NB4 (cell line): ENCODE measurements around the gene MELK.

Experiments
- DNase-seq: peaks from one replicate; pipeline ENCODE4 v3.0.0; 2010; ENCODE audit warnings: low read depth
- H3K4me3 ChIP-seq: one replicate; pipeline ENCODE4 v1.5.1; 2011; ENCODE audit warnings: mild to moderate bottlenecking, low read depth, low read length, moderate library complexity
- MYC ChIP-seq: IDR thresholded peaks from 2 replicates; pipeline ENCODE4 v1.6.1; 2011; ENCODE audit warnings: low read depth, low read length
- POLR2A ChIP-seq: IDR thresholded peaks from 2 replicates; pipeline ENCODE4 v1.6.1; 2011; ENCODE audit warnings: mild to moderate bottlenecking; ENCODE audit not compliant: insufficient read length; ENCODE audit errors: extremely low read depth
- TF ChIP-seq, protein P1 (sequence below): IDR thresholded peaks from one replicate; pipeline ENCODE4 v1.5.1; 2012; ENCODE audit warnings: low read depth, low read length
- TF ChIP-seq, protein P2 (sequence below): IDR thresholded peaks from 2 replicates; pipeline ENCODE4 v1.6.1; 2011; ENCODE audit warnings: low read depth, low read length

The MELK gene

DNA sequence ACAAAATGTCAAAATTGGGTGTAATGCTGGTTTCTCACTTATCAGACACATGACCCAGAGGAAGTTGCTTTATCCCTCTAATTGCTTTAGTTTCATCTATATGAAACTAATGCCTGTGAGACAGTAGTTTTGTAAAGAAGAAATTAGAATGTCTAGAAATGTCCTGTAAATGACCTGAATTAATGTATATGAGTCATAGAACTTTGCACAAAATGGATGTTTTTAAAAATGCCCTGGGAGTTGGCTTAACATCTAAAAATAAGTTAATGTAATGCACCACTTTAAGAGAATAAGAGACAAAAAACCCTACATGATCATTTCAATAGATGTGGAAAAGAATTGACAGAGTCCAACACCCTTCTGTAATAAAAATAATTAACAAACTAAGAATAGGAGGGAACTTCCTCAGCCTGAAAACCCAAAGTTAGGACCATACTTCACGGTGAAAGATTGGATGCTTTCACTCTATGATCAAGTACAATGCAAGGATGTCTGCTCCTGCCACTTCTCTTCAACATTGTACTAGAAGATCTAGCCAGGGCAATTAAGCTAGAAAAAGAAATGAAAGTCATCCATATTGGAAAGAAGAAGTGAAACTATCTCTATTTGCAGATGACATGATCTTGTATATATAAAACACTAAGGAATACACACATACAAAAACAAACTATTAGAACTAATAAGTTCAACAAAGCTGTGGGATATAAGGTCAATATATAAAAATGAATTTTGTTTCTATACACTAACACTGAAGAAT is 117.9 kb downstream of the MELK start:
- DNase-seq, result no peak
- no peak overlapping the region for H3K4me3 ChIP-seq

DNA sequence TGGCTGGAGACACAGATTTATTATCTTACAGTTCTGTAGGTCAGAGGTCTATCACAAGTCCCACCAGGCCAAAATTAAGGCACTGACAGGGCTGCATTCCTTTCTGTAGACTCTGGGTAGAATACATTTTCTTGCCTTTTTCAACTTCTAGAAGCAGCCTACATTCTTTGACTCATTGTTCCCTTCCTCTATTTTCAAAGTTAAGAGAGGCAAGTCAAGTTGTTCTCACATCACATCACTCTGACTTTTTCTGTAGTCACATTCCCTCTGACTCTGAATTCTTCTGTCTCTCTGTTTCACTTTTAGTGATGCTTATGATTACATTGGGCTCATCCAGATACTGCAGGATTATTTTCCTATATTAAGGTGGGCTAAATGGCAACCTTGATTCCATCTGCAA is 119.0 kb downstream of the MELK start:
- TF ChIP-seq, protein P1, sequence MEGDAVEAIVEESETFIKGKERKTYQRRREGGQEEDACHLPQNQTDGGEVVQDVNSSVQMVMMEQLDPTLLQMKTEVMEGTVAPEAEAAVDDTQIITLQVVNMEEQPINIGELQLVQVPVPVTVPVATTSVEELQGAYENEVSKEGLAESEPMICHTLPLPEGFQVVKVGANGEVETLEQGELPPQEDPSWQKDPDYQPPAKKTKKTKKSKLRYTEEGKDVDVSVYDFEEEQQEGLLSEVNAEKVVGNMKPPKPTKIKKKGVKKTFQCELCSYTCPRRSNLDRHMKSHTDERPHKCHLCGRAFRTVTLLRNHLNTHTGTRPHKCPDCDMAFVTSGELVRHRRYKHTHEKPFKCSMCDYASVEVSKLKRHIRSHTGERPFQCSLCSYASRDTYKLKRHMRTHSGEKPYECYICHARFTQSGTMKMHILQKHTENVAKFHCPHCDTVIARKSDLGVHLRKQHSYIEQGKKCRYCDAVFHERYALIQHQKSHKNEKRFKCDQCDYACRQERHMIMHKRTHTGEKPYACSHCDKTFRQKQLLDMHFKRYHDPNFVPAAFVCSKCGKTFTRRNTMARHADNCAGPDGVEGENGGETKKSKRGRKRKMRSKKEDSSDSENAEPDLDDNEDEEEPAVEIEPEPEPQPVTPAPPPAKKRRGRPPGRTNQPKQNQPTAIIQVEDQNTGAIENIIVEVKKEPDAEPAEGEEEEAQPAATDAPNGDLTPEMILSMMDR, result no peak
- TF ChIP-seq MYC, result no peak
- TF ChIP-seq, protein P2, sequence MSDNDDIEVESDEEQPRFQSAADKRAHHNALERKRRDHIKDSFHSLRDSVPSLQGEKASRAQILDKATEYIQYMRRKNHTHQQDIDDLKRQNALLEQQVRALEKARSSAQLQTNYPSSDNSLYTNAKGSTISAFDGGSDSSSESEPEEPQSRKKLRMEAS, result no peak
- no peak for TF ChIP-seq POLR2A
- DNase-seq, result no peak
- no peak overlapping the region for H3K4me3 ChIP-seq

More for the DNA sequence above, 117.9 kb downstream of the MELK start:
- TF ChIP-seq, protein P2, result no peak
- TF ChIP-seq MYC (no peak), POLR2A (no peak)
- TF ChIP-seq, protein P1, result no peak

DNA sequence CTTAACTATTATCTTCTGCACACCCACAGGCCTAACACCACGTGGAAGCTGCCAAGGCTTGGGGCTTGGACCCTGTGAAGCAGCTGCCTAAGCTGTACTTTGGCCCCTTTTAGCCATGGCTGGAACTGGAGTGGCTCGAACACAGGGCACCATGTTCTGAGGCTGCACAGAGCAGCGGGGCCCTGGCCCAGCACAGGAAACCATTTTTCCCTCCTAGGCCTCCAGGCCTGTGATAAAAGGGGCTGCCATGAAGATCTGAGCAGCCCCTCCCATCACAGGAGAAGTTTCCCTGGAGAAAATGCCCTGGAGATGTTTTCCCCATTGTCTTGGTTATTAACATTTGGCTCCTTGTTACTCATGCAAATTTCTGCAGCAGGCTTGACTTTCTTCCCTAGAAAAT is 126.3 kb downstream of the MELK start:
- TF ChIP-seq POLR2A (no peak), MYC (no peak)
- no peak overlapping the region for H3K4me3 ChIP-seq
- DNase-seq, result no peak

DNA sequence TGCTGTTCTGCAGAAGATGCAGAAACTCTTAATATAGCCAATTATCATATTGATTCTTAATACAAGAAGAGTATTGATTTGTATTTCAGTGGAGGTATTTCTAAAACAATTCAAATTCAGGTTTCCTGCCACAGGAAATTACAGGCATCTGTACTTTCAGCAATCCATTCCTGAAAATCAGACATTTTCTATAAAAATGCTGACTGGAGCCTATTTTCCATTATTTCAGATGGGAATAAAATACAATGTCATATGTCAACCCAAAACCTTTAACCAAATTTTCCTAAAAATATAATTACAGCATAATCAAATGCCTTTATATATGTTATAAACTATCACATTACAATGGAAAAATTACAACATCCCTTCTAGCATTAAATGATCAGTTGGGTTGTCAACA is 131.5 kb downstream of the MELK start:
- H3K4me3 ChIP-seq, result no peak overlapping the region
- TF ChIP-seq, protein P1, result no peak
- no peak for TF ChIP-seq POLR2A
- no peak for TF ChIP-seq MYC
- TF ChIP-seq, protein P2, result no peak
- DNase-seq, result no peak

DNA sequence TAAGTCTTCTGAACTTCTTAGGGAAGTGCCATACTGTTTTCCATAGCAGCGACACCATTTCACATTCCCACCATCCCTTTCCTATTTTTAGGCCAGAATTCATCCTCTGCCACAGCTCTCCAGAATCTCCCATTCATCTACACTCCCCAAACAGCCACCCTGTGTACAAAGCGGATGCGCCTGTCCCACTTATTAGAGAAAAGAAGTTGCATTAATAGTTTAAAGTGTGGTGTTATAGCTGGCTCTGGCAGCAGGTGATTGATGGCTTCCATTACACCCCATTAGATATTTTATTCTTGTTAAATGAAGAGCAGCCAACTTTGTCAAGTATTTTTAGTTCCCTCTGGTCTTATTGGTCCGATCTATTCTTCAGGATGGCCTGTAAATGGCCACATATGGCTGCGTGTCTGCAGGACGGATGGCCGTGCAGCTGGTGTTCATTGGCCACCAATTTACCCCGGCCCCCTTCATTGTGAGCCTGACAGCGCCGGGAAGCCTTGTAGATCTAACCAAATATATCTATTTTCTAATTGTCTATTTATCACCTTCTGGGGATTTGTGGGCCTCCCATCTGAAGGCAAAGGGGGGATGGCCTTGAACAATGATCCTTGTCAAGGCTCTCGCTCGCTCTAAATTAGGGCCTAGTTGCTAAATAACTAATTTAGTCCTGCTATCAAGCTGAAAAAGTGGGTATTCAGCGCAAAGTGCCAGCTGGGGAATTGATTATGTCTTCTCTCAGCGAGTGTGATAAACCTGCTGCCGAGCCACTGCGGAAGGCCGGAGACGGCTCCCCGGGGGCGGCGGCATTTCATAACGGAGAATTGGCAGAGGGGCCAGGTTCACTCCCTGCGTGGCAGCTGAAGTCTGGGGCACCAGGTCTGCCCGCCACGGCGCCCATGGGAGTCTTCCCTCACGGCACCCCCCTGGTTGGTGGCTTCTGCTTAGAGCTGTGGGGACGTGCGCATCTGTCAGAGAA is 141.1 kb downstream of the MELK start:
- TF ChIP-seq POLR2A, result no peak
- TF ChIP-seq, protein P2, result no peak
- TF ChIP-seq, protein P1, result no peak
- no peak for TF ChIP-seq MYC
- no peak for DNase-seq
- H3K4me3 ChIP-seq, result no peak overlapping the region

DNA sequence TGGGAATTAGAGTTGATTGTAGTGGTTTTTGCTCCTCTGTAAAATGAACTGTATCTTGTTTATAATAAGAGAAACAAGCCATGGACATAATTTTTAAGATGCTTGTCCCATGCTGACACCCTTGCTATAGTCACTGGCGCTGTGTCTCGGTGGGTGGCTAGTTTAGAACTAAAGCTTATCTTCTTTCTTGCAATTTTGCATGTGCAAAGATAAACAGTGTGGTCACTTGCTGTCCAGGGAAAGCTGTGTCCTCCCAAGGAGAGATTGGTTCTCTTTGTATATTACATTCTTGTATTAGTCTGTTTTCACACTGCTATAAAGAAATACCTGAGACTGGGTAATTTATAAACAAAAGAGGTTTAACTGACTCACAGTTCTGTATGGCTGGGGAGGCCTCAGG is 143.8 kb downstream of the MELK start:
- no peak overlapping the region for H3K4me3 ChIP-seq
- no peak for DNase-seq
- TF ChIP-seq, protein P1, result no peak
- TF ChIP-seq POLR2A (no peak), MYC (no peak)
- TF ChIP-seq, protein P2, result no peak
